Cardiac fibroblast (primary cell): Measurements from ENCODE around the gene SBNO2.

Source experiments
- DNase-seq, 2 donors: peaks; one replicate each; pipeline versions ENCODE4 v3.0.0 to v3.0.0-alpha.2; 2010; ENCODE audit warnings: low read depth in 2 of 2
- H3K4me3 ChIP-seq, 2 donors: replicated peaks in 1 of 2; 1 replicate in 1 of 2; 2 replicates in 1 of 2; pipeline ENCODE4 v1.5.1; 2011; ENCODE audit warnings: low read depth in 2 of 2, low read length in 2 of 2, mild to moderate bottlenecking in 2 of 2, moderate library complexity in 1 of 2
- CTCF ChIP-seq: IDR thresholded peaks from one replicate; pipeline ENCODE4 v1.5.1; 2011; ENCODE audit warnings: low read depth, mild to moderate bottlenecking, low read length, inconsistent platforms

SBNO2 gene

DNA sequence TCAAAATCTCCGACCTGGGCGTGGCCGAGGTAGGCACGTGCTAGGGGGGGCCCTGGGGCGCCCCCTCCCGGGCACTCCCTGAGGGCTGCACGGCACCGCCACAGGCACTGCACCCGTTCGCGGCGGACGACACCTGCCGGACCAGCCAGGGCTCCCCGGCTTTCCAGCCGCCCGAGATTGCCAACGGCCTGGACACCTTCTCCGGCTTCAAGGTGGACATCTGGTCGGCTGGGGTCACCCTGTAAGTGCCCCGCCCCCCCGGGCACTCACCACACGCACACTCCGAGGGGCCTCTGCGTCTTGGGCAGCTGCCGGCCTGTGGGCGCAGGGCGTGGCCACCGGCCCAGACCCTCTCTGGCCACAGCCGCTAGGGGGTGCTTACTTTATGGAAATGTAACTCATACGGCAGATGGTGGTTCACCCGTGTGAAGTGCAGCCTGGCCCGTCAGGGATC, 46.4 kb upstream of the SBNO2 start:
- no peak for DNase-seq
- H3K4me3 ChIP-seq, result no peak overlapping the region
- TF ChIP-seq CTCF, result peak; percentile 4

- H3K4me3 ChIP-seq, result no peak overlapping the region
- TF ChIP-seq CTCF, result no peak
- no peak for DNase-seq
Measured at GRCh38 chr19:1219786-1220476, 45.9 kb upstream of the SBNO2 start.

GRCh38 chr19:1218751-1219567, 44.9 kb upstream of the SBNO2 start:
- no peak overlapping the region for H3K4me3 ChIP-seq
- no peak for TF ChIP-seq CTCF
- no peak for DNase-seq

DNA sequence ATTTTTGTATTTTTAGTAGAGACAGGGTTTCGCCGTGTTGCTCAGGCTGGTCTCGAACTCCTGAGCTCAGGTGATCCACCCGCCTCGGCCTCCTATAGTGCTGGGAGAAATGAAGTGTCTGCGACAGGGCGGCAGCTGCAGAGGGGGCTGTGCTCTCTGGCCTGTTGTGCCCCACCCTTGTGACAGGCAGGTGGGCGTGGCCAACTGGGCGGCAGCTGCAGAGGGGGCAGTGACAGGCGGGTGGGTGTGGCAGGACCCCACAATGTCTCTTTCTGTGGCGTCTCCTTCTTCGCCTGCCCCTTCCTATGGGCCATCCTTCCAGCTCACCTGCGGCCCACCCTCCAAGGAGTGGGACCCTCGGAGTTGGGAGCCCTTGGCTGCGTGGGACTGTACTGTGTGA, 43.3 kb upstream of the SBNO2 start:
- H3K4me3 ChIP-seq, result no peak overlapping the region
- no peak for TF ChIP-seq CTCF
- no peak for DNase-seq

GRCh38 chr19:1216756-1217155, 42.7 kb upstream of the SBNO2 start:
- TF ChIP-seq CTCF, result no peak
- DNase-seq, result no peak
- H3K4me3 ChIP-seq, result no peak overlapping the region

- DNase-seq, result no peak
- no peak overlapping the region for H3K4me3 ChIP-seq
- no peak for TF ChIP-seq CTCF
Measured at GRCh38 chr19:1214862-1215731, 41.0 kb upstream of the SBNO2 start.
